Measurements from ENCODE around the gene GLUD1.
"Not testable (repeated sequence)": the region's sequence is repeated elsewhere in the genome, so short reads cannot be mapped to it uniquely, and the experiment has no call there.

GLUD1 gene

GRCh38 chr10:87089746-87090145 is 4.9 kb downstream of the GLUD1 start:
- DNase-seq, result no peak

DNA sequence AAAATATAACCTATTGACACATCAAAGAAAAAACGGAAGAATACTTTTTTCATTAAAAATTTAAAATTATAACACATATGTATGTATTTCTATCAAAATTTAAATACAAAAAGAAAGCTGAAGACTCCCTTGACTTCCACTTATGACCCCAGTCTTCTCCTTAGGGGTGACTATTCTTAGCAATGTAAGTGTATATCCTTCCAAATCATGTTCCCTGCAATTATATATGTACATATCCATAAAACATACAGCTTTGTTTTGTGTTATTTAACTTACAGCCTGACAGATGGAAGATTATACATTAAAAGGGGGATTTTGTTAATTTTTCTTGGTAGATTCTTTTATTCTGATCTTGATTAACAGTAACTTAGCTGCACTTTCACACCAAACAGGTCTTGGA is 9.1 kb downstream of the GLUD1 start:
- DNase-seq, result no peak

DNA sequence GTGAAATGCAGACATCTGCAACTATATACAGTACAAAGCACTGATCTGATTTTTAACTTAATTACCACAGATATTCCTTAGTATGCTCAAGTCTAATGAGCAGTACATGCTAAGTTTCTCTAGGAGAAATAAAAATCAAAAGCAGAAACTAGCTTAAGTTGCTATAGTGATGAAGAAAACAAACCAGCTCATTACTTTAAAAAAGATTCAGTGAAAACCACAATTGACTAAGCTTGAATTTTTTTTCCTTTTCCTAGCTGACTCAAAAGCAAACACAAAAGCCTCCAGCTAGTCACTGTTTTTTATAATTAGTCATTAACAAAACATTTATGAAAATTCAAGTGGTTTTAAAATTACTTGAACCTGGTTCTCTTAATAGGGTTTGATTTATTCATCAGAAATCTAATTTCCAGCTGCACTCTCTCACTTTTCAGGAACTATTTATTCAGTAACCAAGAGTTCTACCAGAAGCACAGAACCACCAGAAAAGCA is 10.3 kb downstream of the GLUD1 start:
- DNase-seq, result not testable (repeated sequence)

GRCh38 chr10:87083576-87084290 is 10.9 kb downstream of the GLUD1 start:
- not testable (repeated sequence) for DNase-seq

- DNase-seq, result not testable (repeated sequence)
Observed at GRCh38 chr10:87082219-87082618, 12.4 kb downstream of the GLUD1 start.

- not testable (repeated sequence) for DNase-seq
Observed at GRCh38 chr10:87081574-87081973, 13.1 kb downstream of the GLUD1 start.

- DNase-seq, result not testable (repeated sequence)
Observed at GRCh38 chr10:87080621-87081020, 14.0 kb downstream of the GLUD1 start.

DNA sequence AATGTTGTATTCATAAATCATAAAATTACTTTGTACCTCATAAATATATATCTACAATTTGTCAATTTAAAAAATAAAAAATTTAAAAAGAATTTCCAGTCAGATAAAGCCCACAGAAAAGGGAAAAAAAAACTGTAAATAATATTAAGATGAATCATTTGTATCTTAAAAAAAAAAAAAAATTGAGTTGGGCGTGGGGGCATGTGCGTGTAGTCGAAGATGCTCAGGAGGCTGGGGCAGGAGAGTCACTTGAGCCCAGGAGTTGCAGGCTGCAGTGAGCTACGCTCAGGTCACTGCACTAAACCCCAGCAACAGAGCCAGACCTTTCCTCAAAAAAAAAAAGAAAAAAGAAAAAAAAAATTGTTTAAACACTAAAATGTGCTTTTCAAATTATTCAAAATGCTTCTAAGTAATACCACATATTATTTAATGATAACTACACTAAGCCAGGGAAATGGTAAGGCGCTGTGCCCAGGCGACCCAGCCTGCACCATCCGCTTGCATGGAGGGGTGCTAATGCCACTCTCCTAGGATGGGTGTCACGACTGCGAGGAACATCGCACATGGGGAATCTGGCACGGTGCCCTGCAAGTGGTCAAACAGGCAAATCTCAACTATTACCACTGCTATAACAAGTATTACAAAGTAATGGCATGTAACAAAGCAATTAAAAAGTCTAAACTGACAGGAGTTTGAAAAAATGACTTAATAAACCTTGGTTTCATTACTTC is 15.4 kb downstream of the GLUD1 start:
- no peak for DNase-seq

- not testable (repeated sequence) for DNase-seq
Observed at GRCh38 chr10:87076421-87076820, 18.2 kb downstream of the GLUD1 start.

- no peak for DNase-seq
Observed at GRCh38 chr10:87072449-87072848, 22.2 kb downstream of the GLUD1 start.

GRCh38 chr10:87068281-87068680 is 26.4 kb downstream of the GLUD1 start:
- no peak for DNase-seq

DNA sequence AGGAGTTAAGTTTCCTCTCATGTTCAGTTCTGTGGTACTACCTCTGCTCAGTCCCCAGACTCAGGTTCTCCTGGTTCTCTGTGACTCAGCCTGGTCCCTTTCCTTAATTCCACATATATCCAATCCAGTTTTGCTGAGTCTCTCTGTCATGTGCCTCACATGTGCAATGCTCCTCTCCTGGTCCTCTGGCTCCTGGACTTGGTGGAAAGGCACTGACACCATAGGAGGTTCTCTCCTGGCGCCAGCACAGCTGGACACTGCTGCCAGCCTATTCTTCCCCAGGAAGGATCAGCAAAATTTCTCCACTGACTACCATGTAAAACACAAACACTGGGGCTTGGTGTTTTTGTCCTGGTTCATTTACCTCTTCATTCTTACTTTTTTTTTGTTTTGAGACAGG is 27.8 kb downstream of the GLUD1 start:
- no peak for DNase-seq

- no peak for DNase-seq
Observed at GRCh38 chr10:87066178-87066577, 28.5 kb downstream of the GLUD1 start.

DNA sequence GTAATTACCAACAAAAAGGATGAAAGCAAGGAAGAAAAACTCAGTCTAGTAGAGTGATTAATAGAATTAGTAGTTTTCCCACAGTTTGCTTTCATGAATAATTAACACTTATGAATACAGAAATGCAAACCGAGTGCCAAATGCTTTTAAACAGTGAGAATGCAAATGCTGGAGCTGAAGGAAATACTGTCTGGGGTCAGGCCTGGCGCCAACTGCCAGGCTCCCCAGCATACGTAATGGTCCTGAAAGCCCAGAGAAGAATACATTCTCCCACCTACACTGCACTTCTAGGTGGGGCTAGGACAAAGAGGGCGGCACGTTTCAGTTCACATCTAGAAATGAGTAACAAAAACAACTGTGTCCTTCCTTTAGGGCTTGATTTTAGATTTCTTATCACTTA is 30.0 kb downstream of the GLUD1 start:
- no peak for DNase-seq

- no peak for DNase-seq
Observed at GRCh38 chr10:87060280-87060928, 34.2 kb downstream of the GLUD1 start.

- no peak for DNase-seq
Observed at GRCh38 chr10:87059401-87059800, 35.2 kb downstream of the GLUD1 start.

GRCh38 chr10:87058171-87058570 is 36.5 kb downstream of the GLUD1 start:
- no peak for DNase-seq

DNA sequence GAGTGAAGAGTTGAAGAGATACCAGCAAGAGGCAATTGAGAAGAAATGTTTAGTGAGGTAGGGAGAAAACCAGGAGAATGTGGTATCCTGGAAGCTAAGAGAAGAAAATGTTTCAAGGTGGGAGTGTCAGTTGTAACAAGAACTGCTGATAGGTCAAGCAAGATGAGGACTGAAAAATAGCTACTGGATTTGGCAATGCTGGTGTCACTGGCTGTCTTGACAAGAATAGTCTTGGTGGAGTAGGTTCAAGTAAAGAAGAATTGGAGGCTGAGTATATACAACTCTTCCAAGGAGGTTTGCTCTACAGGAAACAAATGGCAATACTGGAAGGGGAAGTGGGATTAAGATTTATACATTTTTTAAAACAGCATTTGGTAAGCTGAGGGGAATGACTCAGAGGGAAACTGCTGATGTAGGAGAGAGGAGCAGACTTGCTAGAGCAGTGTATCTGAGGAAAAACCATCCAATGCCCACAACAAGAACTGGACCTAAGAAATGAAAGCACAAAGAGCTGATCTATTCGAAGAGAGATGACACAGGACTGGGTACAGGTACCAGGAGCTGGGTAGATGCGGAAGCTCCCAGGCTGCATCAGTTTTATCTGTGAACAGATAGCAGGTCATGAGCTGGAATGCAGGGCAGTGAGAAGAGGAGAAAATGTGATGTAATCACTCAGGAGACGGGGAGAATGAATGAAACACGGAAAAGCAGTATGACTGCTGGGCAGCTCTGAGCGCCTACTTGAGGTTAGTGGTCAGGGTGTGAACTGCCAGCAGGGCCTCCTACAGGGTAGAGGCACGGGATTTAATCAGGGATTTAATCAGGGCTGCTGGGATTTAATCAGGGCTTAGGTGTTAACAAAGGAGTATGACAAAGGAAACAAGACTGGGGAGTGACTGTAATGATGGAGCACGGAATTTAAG is 40.0 kb downstream of the GLUD1 start:
- no peak for DNase-seq

- DNase-seq, result no peak
Observed at GRCh38 chr10:87053577-87054181, 41.0 kb downstream of the GLUD1 start.

DNA sequence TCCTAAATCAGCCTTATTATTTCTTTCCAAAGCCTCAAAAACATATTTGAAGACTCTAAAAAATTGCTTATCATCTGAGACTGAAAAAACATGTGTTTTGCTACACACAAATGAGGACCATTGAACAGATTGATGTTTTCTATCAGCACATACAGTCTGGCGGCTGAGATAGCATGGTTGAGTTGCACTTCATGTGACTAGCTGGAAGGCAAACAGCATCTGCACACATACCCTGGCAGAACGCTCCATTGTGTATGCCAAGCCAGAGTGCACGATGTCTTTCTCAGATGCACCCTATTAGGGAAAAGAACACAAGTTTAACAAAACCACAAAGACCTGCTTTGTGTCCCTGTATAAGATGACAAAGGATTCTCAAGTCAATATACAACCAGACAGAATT is 41.5 kb downstream of the GLUD1 start:
- peak; percentile 44 to 76 for DNase-seq

GRCh38 chr10:87045434-87045938 is 49.2 kb downstream of the GLUD1 start:
- no peak for DNase-seq

GRCh38 chr10:87043579-87043978 is 51.1 kb downstream of the GLUD1 start:
- not testable (repeated sequence) for DNase-seq
